Measurements from ENCODE around the gene ZFC3H1.

- TF ChIP-seq EZH2 (IDR thresholded peaks at IDR 0.05) (no peak), POLR2AphosphoS5 (IDR thresholded peaks at IDR 0.05; ENCODE audit: borderline replicate concordance, low read depth, low read length) (no peak)
These were observed 28.0 kb upstream of the ZFC3H1 start for GRCh38 chr12:71691504-71692129.
